Hepatocyte (in vitro differentiated cells): ENCODE results near the gene SEMA3D. TPM values are rescaled to one million over a fixed set of nuclear protein-coding genes. Genes with fewer than 3 reads are reported as not detected.

ENCODE experiments used
- DNase-seq: peaks from one replicate; pipeline ENCODE4 v3.0.0-alpha.2; 2016; ENCODE audit warnings: low spot score
- H2AFZ ChIP-seq: fragments of 200-600 bp; sonication (generic); 2 replicates; pipeline ENCODE4 v1.6.0; 2016; ENCODE audit warnings: antibody characterized with exemption, mild to moderate bottlenecking
- H3K27ac ChIP-seq: fragments of 200-600 bp; sonication (generic); 2 replicates; pipeline ENCODE4 v1.5.1; 2016; ENCODE audit warnings: mild to moderate bottlenecking
- H3K27me3 ChIP-seq: fragments of 200-600 bp; sonication (generic); 2 replicates; pipeline ENCODE4 v1.6.1; 2016
- H3K36me3 ChIP-seq: fragments of 200-600 bp; sonication (generic); replicated peaks from 2 replicates; pipeline ENCODE4 v1.5.1; 2016; ENCODE audit warnings: low read depth; ENCODE audit not compliant: insufficient read depth
- H3K4me1 ChIP-seq: fragments of 200-600 bp; sonication (generic); 2 replicates; pipeline ENCODE4 v1.5.1; 2016; ENCODE audit warnings: mild to moderate bottlenecking, moderate library complexity; ENCODE audit not compliant: insufficient read depth
- H3K4me2 ChIP-seq: fragments of 200-600 bp; sonication (generic); 2 replicates; pipeline ENCODE4 v1.6.0; 2016
- H3K4me3 ChIP-seq: fragments of 200-600 bp; sonication (generic); 2 replicates; pipeline ENCODE4 v1.5.1; 2016; ENCODE audit warnings: mild to moderate bottlenecking
- H3K79me2 ChIP-seq: fragments of 200-600 bp; sonication (generic); 2 replicates; pipeline ENCODE4 v1.6.0; 2017; ENCODE audit warnings: mild to moderate bottlenecking
- H3K9me2 ChIP-seq: fragments of 200-600 bp; sonication (generic); replicated peaks from 2 replicates; pipeline ENCODE4 v1.6.0; 2017; ENCODE audit warnings: mild to moderate bottlenecking; ENCODE audit not compliant: insufficient read depth
- H3K9me3 ChIP-seq: fragments of 200-600 bp; sonication (generic); 2 replicates; pipeline ENCODE4 v1.5.1; 2016; ENCODE audit warnings: low read depth, mild to moderate bottlenecking
- H4K20me1 ChIP-seq: fragments of 200-600 bp; sonication (generic); 2 replicates; pipeline ENCODE4 v1.6.0; 2016; ENCODE audit warnings: mild to moderate bottlenecking; ENCODE audit not compliant: insufficient read depth, poor library complexity, severe bottlenecking
- EZH2 ChIP-seq: fragments of 200-600 bp; sonication (generic); IDR thresholded peaks from 2 replicates; pipeline ENCODE4 v1.6.1; 2016; ENCODE audit warnings: antibody characterized with exemption, mild to moderate bottlenecking, borderline replicate concordance
- EZH2phosphoT487 ChIP-seq: fragments of 200-600 bp; sonication (generic); IDR thresholded peaks from one replicate; pipeline ENCODE4 v1.6.1; 2018; ENCODE audit warnings: antibody characterized with exemption, mild to moderate bottlenecking, low read depth, moderate library complexity; ENCODE audit not compliant: unreplicated experiment, severe bottlenecking
- WGBS: methylation state at CpG from one replicate; pipeline ENCODE4 v1.1.6; 2016; ENCODE audit warnings: low lambda C conversion rate; ENCODE audit errors: missing lambda C conversion rate; 5-methylcytosine and 5-hydroxymethylcytosine counted together
- polyA plus RNA-seq: library from polyadenylated mRNA; unstranded; fragments of >200 nt; fragmentation: Nextera tagmentation; extraction: Ambion mirVana; gene quantifications from 2 replicates; pipeline ENCODE4 v1.2.1, GENCODE V29; 2016
- total RNA-seq: library from RNA; depleted of rRNA; stranded (reverse); fragments of >200 nt; gene quantifications from 2 replicates; pipeline ENCODE4 v1.2.3, GENCODE V29; 2014
- TF ChIP-seq, protein P1 (sequence below): fragments of 200-600 bp; sonication (generic); IDR thresholded peaks from 2 replicates; pipeline ENCODE4 v1.5.1; 2016; ENCODE audit warnings: antibody characterized with exemption, mild to moderate bottlenecking; ENCODE audit not compliant: poor library complexity

SEMA3D gene
- total and polyA plus RNA-seq, 2 experiments from 2014 or later, result 18.7 to 44.9 TPM

DNA sequence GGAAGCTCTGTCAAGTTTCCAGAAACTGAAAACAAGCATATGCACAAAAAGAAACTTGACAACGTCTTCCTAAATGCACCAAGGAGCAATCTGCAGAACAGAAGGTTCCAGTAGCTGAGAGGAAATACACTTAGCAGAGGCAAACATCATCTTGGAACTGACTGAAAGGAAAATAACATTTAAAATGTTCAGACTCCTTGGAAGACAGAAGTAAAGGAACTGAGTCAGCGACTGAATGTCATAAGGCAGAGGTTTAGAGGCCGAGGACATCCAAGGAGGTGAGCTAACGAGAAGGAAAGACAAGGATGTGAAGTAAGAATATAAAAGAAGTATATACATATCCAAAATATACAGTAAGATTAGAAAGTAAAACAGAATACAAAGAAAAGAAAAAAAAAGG is 24.1 kb downstream of the SEMA3D start:
- Histone ChIP-seq H3K36me3 (no peaks in the 10 kb centered on the region), H4K20me1 (no peaks in the 10 kb centered on the region), H3K9me2 (no peaks in the 10 kb centered on the region), H3K27me3 (no peaks in the 10 kb centered on the region), H3K4me2 (no peak overlapping the region), H3K27ac (no peak overlapping the region), H3K4me3 (no peak overlapping the region), H3K9me3 (no peaks in the 10 kb centered on the region), H3K4me1 (no peaks in the 10 kb centered on the region), H2AFZ (no peak overlapping the region), H3K79me2 (peaks cover 29% of the 10 kb centered on the region)
- TF ChIP-seq EZH2phosphoT487, result no peak
- WGBS, result 93% methylated on average over 4 of the region's 4 CpGs
- DNase-seq, result no peak

DNA sequence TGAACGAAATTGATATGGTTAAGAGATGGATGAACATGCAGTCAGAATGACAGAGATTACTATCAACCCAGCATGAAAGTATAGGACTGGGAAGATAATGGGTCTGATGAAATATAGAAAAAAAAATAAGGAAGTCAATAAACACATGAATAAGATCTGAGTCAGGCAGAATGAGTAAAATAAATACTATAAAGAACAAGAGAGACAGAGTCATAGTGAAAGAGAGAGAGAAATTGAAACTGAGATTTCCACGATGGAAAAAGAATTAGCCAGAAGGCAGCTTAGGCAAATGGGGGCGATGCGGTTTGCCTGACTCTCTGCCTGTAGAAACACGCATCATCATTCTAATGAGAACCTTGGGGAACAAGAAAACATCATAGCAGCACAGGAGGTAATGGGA is 26.6 kb downstream of the SEMA3D start:
- Histone ChIP-seq H3K4me1 (no peaks in the 10 kb centered on the region), H3K79me2 (peaks cover 24% of the 10 kb centered on the region), H3K4me3 (no peak overlapping the region), H3K36me3 (no peaks in the 10 kb centered on the region), H3K27me3 (no peaks in the 10 kb centered on the region), H3K27ac (no peak overlapping the region), H4K20me1 (no peaks in the 10 kb centered on the region), H3K4me2 (no peak overlapping the region), H3K9me3 (no peaks in the 10 kb centered on the region), H2AFZ (no peak overlapping the region), H3K9me2 (no peaks in the 10 kb centered on the region)
- DNase-seq, result no peak
- TF ChIP-seq EZH2 (no peak), EZH2phosphoT487 (no peak)
- TF ChIP-seq, protein P1, sequence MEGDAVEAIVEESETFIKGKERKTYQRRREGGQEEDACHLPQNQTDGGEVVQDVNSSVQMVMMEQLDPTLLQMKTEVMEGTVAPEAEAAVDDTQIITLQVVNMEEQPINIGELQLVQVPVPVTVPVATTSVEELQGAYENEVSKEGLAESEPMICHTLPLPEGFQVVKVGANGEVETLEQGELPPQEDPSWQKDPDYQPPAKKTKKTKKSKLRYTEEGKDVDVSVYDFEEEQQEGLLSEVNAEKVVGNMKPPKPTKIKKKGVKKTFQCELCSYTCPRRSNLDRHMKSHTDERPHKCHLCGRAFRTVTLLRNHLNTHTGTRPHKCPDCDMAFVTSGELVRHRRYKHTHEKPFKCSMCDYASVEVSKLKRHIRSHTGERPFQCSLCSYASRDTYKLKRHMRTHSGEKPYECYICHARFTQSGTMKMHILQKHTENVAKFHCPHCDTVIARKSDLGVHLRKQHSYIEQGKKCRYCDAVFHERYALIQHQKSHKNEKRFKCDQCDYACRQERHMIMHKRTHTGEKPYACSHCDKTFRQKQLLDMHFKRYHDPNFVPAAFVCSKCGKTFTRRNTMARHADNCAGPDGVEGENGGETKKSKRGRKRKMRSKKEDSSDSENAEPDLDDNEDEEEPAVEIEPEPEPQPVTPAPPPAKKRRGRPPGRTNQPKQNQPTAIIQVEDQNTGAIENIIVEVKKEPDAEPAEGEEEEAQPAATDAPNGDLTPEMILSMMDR, result no peak
- 96% methylated on average over 5 of the region's 5 CpGs for WGBS

DNA sequence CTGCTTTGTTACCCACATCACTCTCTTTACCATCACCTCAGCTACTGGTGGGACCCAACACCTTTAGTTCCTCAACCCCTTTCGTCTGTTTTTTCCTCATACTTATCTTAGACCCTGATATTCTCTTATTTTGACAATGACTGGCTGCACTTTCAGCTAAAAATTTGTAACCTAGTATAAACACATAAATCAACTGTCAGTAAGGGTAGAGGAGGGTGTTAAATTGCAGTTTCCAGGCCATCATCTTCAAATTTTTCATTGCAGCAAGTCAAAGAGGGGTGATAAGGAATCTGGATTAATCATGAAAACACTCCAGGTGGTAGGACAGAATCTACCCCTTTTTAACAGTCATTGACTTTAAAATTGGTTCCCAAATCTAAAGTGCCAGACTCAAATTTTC is 27.9 kb downstream of the SEMA3D start:
- Histone ChIP-seq H3K79me2 (peaks cover 24% of the 10 kb centered on the region), H3K36me3 (no peaks in the 10 kb centered on the region), H2AFZ (no peak overlapping the region), H3K9me3 (no peaks in the 10 kb centered on the region), H3K27me3 (no peaks in the 10 kb centered on the region), H4K20me1 (no peaks in the 10 kb centered on the region), H3K4me2 (no peak overlapping the region), H3K27ac (no peak overlapping the region), H3K9me2 (no peaks in the 10 kb centered on the region), H3K4me1 (no peaks in the 10 kb centered on the region), H3K4me3 (no peak overlapping the region)
- DNase-seq, result no peak
- TF ChIP-seq EZH2phosphoT487 (no peak), EZH2 (no peak)
- TF ChIP-seq, protein P1, result no peak
- WGBS, result 100% methylated on average over 1 of the region's 1 CpG

DNA sequence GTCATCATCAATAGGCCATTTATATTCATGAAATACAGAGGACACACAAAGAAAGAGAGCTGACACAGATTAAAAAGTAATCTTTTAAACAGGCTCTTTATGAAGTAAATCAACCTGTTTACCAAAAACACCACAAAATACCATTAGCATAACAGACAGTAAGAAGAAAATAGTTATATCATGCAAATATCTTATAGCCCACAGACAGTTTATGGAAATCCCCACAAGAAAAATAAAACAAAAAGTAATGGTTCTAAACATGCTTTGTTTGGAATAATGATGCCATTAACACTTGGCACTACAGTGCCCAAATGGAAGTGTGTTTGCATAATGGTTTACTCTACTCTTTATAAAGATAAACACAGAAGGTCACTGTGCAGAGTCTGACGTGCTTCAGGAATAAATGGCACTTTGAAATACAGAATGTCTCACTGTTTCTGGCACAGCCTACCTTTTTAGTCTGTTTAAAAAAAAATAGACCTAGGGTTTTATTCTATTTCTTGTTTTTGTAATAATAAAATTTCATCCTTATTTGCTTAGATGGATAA is 30.1 kb downstream of the SEMA3D start:
- 45% methylated on average over 1 of the region's 1 CpG for WGBS
- H2AFZ ChIP-seq, result no peak overlapping the region
- H3K36me3 ChIP-seq, result no peaks in the 10 kb centered on the region

More for the DNA sequence above, 30.1 kb downstream of the SEMA3D start:
- Histone ChIP-seq H3K9me2 (no peaks in the 10 kb centered on the region), H3K4me1 (no peaks in the 10 kb centered on the region), H3K4me3 (no peak overlapping the region), H3K4me2 (no peak overlapping the region), H3K27ac (no peak overlapping the region), H3K27me3 (no peaks in the 10 kb centered on the region), H3K9me3 (no peaks in the 10 kb centered on the region), H3K79me2 (peaks cover 15% of the 10 kb centered on the region), H4K20me1 (no peaks in the 10 kb centered on the region)
- no peak for DNase-seq
- TF ChIP-seq EZH2 (no peak), EZH2phosphoT487 (no peak)
- TF ChIP-seq, protein P1, result no peak
